Lung microvascular endothelial cell (primary cell): ENCODE measurements around the gene GRID2IP. TPM values are rescaled to one million over a fixed set of nuclear protein-coding genes. Genes with fewer than 3 reads are reported as not detected.
"Not testable (repeated sequence)": the region's sequence is repeated elsewhere in the genome, so short reads cannot be mapped to it uniquely, and the experiment has no call there.

ENCODE experiments used
- DNase-seq, 2 donors: peaks; one replicate each; pipeline versions ENCODE4 v3.0.0 to v3.0.0-alpha.2; 2010; ENCODE audit warnings: low read depth in 2 of 2
- total RNA-seq: library from RNA; depleted of rRNA; stranded (reverse); fragments of >200 nt; gene quantifications from 2 replicates; pipeline ENCODE4 v1.2.1, GENCODE V29; 2014

GRID2IP gene
- total RNA-seq, 1 donor from 2014 or later = under 0.01 TPM

- no peak for DNase-seq
Measured at GRCh38 chr7:6494365-6494764, 56.9 kb downstream of the GRID2IP start.

GRCh38 chr7:6491194-6491593, 60.1 kb downstream of the GRID2IP start:
- no peak for DNase-seq

- no peak for DNase-seq
Measured at GRCh38 chr7:6489612-6490011, 61.6 kb downstream of the GRID2IP start.

- DNase-seq = no peak
Measured at GRCh38 chr7:6487184-6487545, 64.1 kb downstream of the GRID2IP start.

DNA sequence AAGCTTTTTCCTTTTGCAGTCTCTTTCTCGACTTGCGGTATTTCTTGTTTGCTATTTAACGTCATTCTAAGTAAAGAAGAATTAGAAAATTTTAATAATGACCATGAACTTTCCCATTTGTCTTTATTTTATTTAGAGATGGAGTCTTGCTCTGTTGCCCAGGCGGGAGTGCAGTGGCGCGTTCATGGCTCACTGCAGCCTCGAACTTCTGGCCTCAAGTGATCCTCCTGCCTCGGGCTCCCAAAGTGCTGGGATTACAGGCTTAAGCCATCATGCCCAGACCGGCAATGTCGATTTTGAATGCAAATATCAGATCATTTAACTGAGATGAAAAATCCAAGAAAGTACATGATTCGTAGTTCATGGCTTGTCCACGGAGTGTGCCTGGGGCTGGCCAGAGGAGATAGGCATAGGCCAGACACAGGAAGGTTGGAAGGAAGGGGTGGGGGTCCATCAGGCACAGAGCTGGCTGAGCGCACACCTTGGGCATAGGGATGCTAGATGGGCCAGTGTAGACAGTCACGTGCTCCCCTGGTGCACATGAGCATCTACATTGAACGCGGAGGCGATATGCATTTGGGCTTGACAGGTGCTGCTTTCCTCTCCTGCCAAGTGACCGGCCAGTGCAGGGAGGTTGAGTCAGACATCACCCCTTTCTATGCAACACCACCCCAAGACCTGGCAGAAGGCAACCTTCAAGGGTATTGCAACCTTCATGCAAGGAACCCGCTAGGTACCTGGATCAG, 64.7 kb downstream of the GRID2IP start:
- no peak for DNase-seq

DNA sequence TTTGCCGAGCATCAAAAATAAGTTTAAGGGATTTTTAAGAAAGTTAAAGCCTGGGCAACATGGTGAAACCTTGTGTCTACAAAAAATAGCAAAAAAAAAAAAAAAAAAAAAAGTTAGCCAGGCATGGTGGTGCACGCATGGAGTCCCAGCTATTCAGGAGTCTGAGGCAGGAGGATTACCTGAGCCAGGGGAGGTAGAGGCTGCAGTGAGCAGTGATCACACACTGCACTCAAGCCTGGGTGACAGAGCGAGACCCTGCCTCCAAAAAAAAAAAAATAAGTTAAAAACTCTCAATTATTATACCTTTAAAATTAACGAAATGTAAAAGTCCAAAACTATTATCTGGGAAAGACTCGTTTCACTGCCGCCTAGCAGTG, 68.5 kb downstream of the GRID2IP start:
- DNase-seq = no peak

- no peak for DNase-seq
Measured at GRCh38 chr7:6482307-6482706, 69.0 kb downstream of the GRID2IP start.

- no peak for DNase-seq
Measured at GRCh38 chr7:6481445-6481844, 69.8 kb downstream of the GRID2IP start.

- DNase-seq = no peak
Measured at GRCh38 chr7:6480323-6480660, 71.0 kb downstream of the GRID2IP start.

- DNase-seq = no peak
Measured at GRCh38 chr7:6479067-6479466, 72.2 kb downstream of the GRID2IP start.

GRCh38 chr7:6478186-6478585, 73.1 kb downstream of the GRID2IP start:
- no peak for DNase-seq

- DNase-seq = no peak
Measured at GRCh38 chr7:6477318-6477660, 74.0 kb downstream of the GRID2IP start.

- no peak for DNase-seq
Measured at GRCh38 chr7:6476596-6477317, 74.5 kb downstream of the GRID2IP start.

DNA sequence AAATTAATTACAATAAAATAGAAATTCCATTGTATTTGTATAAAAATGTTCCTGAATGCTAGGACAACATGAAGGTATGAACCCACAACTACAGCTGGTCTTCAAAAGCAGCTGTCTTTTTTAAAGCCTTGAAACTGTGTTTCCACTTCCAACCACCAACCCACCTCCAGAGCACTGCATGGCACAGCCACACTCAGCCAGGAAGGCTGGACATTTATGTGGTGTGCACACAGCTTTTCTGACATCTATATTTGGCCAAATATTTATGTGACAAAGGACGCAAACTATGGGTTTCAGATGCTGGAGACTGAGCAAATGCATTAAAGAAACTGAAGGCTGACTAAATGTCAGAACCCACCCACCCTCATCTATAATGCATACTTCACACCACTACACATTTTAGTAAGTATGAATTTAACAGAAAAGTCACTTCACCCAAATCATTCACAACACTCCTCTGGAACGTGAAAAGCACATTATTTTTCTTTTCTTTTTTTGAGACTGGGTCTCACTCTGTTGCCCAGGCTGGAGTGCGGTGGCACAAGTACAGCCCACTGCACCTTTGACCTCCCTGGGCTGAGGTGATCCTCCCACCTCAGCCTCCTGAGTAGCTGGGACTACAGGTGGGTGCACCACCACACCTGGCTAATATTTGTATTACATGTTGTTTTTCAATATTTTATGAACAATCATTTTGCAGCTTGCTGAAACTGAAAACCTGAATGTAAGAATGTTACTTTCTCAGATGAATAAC, 75.7 kb downstream of the GRID2IP start:
- no peak for DNase-seq

DNA sequence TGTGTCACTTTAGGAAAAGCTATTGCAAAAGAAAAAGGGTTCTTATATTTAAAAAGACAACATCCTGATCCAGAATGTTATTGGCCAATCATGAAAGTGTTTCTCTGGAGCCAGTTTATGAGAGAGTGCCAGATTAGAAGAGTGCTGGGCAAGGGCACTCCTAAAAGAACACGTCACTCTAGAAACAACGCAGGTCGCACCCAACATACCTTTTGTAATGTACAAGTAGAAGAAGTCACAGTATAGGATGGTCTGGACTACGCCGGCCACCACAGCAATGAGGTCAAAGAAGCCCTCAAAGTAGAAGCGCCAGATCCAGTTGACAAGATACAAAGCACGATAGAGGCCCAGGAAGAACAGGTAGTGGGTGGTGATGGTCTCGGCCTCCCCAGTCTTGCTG, 85.4 kb downstream of the GRID2IP start:
- no peak for DNase-seq

DNA sequence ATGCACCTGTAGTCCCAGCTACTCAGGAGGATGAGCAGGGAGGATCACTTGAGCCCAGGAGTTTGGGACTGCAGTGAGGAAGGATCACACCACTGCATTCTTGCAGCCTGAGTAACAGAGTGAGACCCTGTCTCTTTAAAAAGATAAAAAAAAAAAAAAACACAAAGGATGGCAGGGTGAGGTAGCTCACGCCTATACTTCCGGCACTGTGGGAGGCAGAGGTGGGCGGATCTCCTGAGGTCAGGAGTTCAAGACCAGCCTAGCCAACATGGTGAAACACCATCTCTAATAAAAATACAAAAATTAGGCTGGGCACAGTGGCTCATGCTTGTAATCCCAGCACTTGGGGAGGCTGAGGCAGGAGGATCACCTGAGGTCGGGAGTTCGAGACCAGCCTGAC, 87.7 kb downstream of the GRID2IP start:
- DNase-seq = not testable (repeated sequence)

DNA sequence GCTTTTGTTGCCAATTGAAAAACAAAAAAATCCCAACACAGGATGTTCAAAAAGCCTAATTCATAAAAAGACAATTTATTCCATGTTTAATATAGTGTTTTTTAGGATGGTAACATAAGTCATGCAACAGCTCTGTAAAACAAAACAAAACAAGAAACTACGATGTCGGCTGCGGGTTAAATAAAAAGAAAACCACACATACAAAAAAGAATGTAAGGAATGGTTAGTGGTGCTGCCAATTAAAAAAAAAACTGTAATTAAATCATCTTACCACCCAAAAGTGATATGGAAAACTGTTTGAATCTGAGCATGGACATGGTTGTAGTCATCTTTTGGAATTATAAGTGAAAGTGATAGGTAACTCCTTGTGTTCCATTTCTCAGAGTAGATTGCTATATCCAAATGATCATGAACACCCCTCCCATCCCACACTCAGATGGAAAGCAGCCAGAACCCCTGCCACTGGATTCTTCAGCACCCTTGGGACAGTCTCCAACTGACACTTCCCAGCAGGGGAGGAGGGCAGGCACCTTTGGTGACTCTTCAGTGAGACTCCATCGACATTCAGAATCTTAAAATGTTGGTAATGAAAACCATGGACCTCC, 89.2 kb downstream of the GRID2IP start:
- no peak for DNase-seq

DNA sequence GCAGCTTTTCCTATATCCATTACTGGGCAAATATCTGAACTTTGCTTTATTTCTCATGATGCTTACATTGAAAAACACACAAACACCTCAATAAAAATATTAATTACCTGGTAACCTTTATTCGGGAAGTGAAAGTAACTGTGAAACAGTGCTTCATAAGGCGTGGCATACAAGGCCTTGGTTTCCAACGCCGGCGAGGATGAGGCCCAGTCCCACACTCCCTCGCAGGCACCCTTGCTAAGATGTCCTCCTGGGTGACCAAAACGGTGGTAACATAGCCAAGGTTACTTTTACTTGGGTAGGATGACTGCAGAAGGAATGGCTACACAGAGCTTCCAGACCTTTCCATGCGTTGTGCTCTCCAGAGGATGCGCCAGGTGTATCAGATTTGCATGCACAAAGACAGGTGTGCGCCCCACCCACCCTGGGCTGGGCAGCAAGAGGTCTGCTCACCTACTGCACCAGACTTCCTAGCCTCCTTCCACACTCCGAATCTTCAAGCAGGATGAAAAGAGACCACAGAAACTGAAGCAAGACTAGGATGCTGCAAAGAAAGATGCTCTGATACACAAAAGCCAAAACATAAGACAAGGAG, 90.2 kb downstream of the GRID2IP start:
- no peak for DNase-seq

GRCh38 chr7:6460303-6460702, 91.0 kb downstream of the GRID2IP start:
- no peak for DNase-seq

- DNase-seq = not testable (repeated sequence)
Measured at GRCh38 chr7:6458676-6459075, 92.6 kb downstream of the GRID2IP start.

DNA sequence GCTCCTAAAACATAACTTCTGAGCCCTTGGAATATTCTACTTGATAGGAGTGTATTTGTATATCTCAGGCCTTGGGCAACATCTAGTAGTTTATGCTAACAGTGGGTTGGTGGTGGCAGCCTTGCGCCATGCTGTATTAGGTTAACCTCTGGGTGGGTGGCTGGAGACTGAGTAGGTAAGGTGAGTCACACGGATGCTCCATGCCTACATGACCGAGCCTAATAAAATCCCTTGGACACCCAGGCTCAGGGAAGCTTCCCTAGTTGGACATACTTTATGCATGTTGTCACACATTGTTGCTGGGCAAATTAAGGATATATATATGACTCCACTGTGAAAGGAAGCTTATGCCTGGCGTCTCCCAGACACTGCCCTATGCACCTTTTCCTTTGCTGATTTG, 97.5 kb downstream of the GRID2IP start:
- DNase-seq = peak in 1 of 2 donors; percentile 36

- DNase-seq = no peak
Measured at GRCh38 chr7:6451224-6451705, 100.0 kb downstream of the GRID2IP start.
